ENCODE measurements around the gene RBFOX2. TPM values are rescaled to one million over a fixed set of nuclear protein-coding genes. Genes with fewer than 3 reads are reported as not detected.

RBFOX2 gene
- total RNA-seq, 4 donors from 2014 or later = 46.6 to 82.7 (median 62.1) TPM

- 72% methylated on average over 2 of the region's 2 CpGs for WGBS
- no peaks in the 10 kb centered on the region for H3K27me3 ChIP-seq
- peaks cover 6% of the 10 kb centered on the region for H3K4me1 ChIP-seq
- H3K4me3 ChIP-seq = no peak overlapping the region
- H3K36me3 ChIP-seq = peaks cover 22% of the 10 kb centered on the region
- H3K9me3 ChIP-seq = no peaks in the 10 kb centered on the region
- no peak for TF ChIP-seq EP300 (IDR thresholded peaks at IDR 0.05)
- no peak overlapping the region for H3K27ac ChIP-seq
- DNase-seq (ENCODE audit: low spot score in 2 of 2) = no peak
Measured at GRCh38 chr22:35754761-35755160, 273.9 kb downstream of the RBFOX2 start.

GRCh38 chr22:35752863-35753189 is 275.8 kb downstream of the RBFOX2 start:
- Histone ChIP-seq H3K36me3 (peaks cover 5% of the 10 kb centered on the region), H3K4me3 (no peak overlapping the region), H3K27me3 (no peaks in the 10 kb centered on the region), H3K4me1 (peaks cover 8% of the 10 kb centered on the region), H3K9me3 (no peaks in the 10 kb centered on the region), H3K27ac (no peak overlapping the region)
- no peak for DNase-seq (ENCODE audit: low spot score in 2 of 2)
- TF ChIP-seq POLR2A (IDR thresholded peaks at IDR 0.05) (no peak), CTCF (IDR thresholded peaks at IDR 0.05) (no peak), POLR2AphosphoS5 (IDR thresholded peaks at IDR 0.05) (no peak), EP300 (IDR thresholded peaks at IDR 0.05) (no peak)
- 74% methylated on average over 3 of the region's 3 CpGs for WGBS

GRCh38 chr22:35752006-35752862 is 276.4 kb downstream of the RBFOX2 start:
- peaks cover 5% of the 10 kb centered on the region for H3K36me3 ChIP-seq
- no peak for DNase-seq (ENCODE audit: low spot score in 2 of 2)
- TF ChIP-seq POLR2AphosphoS5 (IDR thresholded peaks at IDR 0.05) = no peak
- TF ChIP-seq CTCF (IDR thresholded peaks at IDR 0.05) = no peak
- TF ChIP-seq EP300 (IDR thresholded peaks at IDR 0.05) = no peak
- TF ChIP-seq POLR2A (IDR thresholded peaks at IDR 0.05) = no peak
- H3K9me3 ChIP-seq = no peaks in the 10 kb centered on the region
- H3K4me3 ChIP-seq = no peak overlapping the region
- no peaks in the 10 kb centered on the region for H3K27me3 ChIP-seq
- H3K27ac ChIP-seq = no peak overlapping the region
- peaks cover 8% of the 10 kb centered on the region for H3K4me1 ChIP-seq
- 71% methylated on average over 5 of the region's 5 CpGs for WGBS

GRCh38 chr22:35749808-35750207 is 278.8 kb downstream of the RBFOX2 start:
- H3K4me1 ChIP-seq = peaks cover 8% of the 10 kb centered on the region

GRCh38 chr22:35746946-35747703 is 281.5 kb downstream of the RBFOX2 start:
- Histone ChIP-seq H3K4me3 (no peak overlapping the region), H3K36me3 (peaks cover 38% of the 10 kb centered on the region), H3K27me3 (no peaks in the 10 kb centered on the region), H3K27ac (no peak overlapping the region), H3K9me3 (no peaks in the 10 kb centered on the region), H3K4me1 (peaks cover 8% of the 10 kb centered on the region)
- no peak for DNase-seq (ENCODE audit: low spot score in 2 of 2)
- 82% methylated on average over 4 of the region's 4 CpGs for WGBS
- no peak for TF ChIP-seq POLR2AphosphoS5 (IDR thresholded peaks at IDR 0.05)
- no peak for TF ChIP-seq CTCF (IDR thresholded peaks at IDR 0.05)
- TF ChIP-seq EP300 (IDR thresholded peaks at IDR 0.05) = no peak
- no peak for TF ChIP-seq POLR2A (IDR thresholded peaks at IDR 0.05)

More at GRCh38 chr22:35749808-35750207, 278.8 kb downstream of the RBFOX2 start:
- no peak overlapping the region for H3K4me3 ChIP-seq
- peaks cover 17% of the 10 kb centered on the region for H3K36me3 ChIP-seq
- no peak for TF ChIP-seq EP300 (IDR thresholded peaks at IDR 0.05)
- TF ChIP-seq CTCF (IDR thresholded peaks at IDR 0.05) = no peak
- no peak for TF ChIP-seq POLR2A (IDR thresholded peaks at IDR 0.05)
- no peak for TF ChIP-seq POLR2AphosphoS5 (IDR thresholded peaks at IDR 0.05)
- no peak overlapping the region for H3K27ac ChIP-seq
- H3K27me3 ChIP-seq = no peaks in the 10 kb centered on the region
- 48% methylated on average over 10 of the region's 10 CpGs for WGBS
- DNase-seq (ENCODE audit: low spot score in 2 of 2) = no peak
- no peaks in the 10 kb centered on the region for H3K9me3 ChIP-seq
